GM21390 (cell line): ENCODE data around the gene GBX2.

Experiments
- ATAC-seq: cut with Tn5 transposase; IDR thresholded peaks from one replicate; pipeline ENCODE4 v1.9.1; 2021; ENCODE audit not compliant: unreplicated experiment

Gene GBX2

GRCh38 chr2:236169741-236170589 is 1.8 kb upstream of the GBX2 start:
- no peak for ATAC-seq

GRCh38 chr2:236169151-236169721 is 1.1 kb upstream of the GBX2 start:
- ATAC-seq, result no peak

GRCh38 chr2:236167297-236168109 is 683 bp downstream of the GBX2 start:
- ATAC-seq, result no peak

- ATAC-seq, result no peak
Measured at GRCh38 chr2:236166796-236167296, 1.3 kb downstream of the GBX2 start.

- ATAC-seq, result no peak
Measured at GRCh38 chr2:236165842-236166795, 2.1 kb downstream of the GBX2 start.

- ATAC-seq, result no peak
Measured at GRCh38 chr2:236164925-236165841, 3.0 kb downstream of the GBX2 start.

GRCh38 chr2:236164201-236164924 is 3.8 kb downstream of the GBX2 start:
- ATAC-seq, result no peak

GRCh38 chr2:236163471-236164200 is 4.5 kb downstream of the GBX2 start:
- no peak for ATAC-seq

GRCh38 chr2:236162882-236163470 is 5.2 kb downstream of the GBX2 start:
- ATAC-seq, result no peak

- ATAC-seq, result no peak
Measured at GRCh38 chr2:236162031-236162845, 5.9 kb downstream of the GBX2 start.

GRCh38 chr2:236161531-236161930 is 6.7 kb downstream of the GBX2 start:
- ATAC-seq, result no peak

GRCh38 chr2:236161082-236161462 is 7.1 kb downstream of the GBX2 start:
- ATAC-seq, result no peak

- no peak for ATAC-seq
Measured at GRCh38 chr2:236160366-236161081, 7.7 kb downstream of the GBX2 start.

- no peak for ATAC-seq
Measured at GRCh38 chr2:236159778-236160170, 8.4 kb downstream of the GBX2 start.

GRCh38 chr2:236158969-236159777 is 9.0 kb downstream of the GBX2 start:
- ATAC-seq, result no peak
